ENCODE data around the gene ELP2. TPM values are rescaled to one million over a fixed set of nuclear protein-coding genes. Genes with fewer than 3 reads are reported as not detected.

Gene ELP2
- total and polyA plus RNA-seq, 2 donors (not counting 3 experiments of a cell fraction or from before 2014, with no cell fraction given): 37.8 to 90.5 TPM

GRCh38 chr18:36120297-36120696 lies 9.4 kb upstream of the ELP2 start:
- no peaks in the 10 kb centered on the region for H4K20me1 ChIP-seq (replicated peaks; ENCODE audit: control insufficient read depth, extremely low read depth, insufficient read depth, low read length)
- POLR2A ChIA-PET: interaction anchor here (0.6 kb wide), 1 partner anchor 42 kb away, joined by 4 read pairs; no protein-coding TSS in a partner anchor
- H3K27me3 ChIP-seq (ENCODE audit: control insufficient read depth in 2 of 2, insufficient read depth in 2 of 2, low read length in 2 of 2): no peaks in the 10 kb centered on the region
- H3K4me2 ChIP-seq (ENCODE audit: insufficient read depth, low read length): no peak overlapping the region
- intact Hi-C loops (cut with micrococcal nuclease) (no loop called here), dilution Hi-C loops (cut with MboI; ENCODE audit: extremely low pct_ligation_motif_present, low sequenced_read_pairs) (no loop called here)
- no peaks in the 10 kb centered on the region for H3K79me2 ChIP-seq (ENCODE audit: control insufficient read depth, insufficient read depth, low read length)
- no peak for FAIRE-seq
- no peaks in the 10 kb centered on the region for H3K4me1 ChIP-seq (ENCODE audit: control insufficient read depth, extremely low read depth, insufficient read depth, low read length)
- DNase-seq (ENCODE audit: low read depth, low spot score): no peak
- H3K36me3 ChIP-seq (ENCODE audit: control insufficient read depth in 2 of 2, extremely low read depth in 1 of 2, insufficient read depth in 2 of 2, low read length in 2 of 2): peaks cover 5 to 11% of the 10 kb centered on the region in 2 experiments
- H3K9me3 ChIP-seq (replicated peaks; ENCODE audit: control insufficient read depth, insufficient read depth, low read length): no peaks in the 10 kb centered on the region
- CTCF ChIA-PET: interaction anchor here (1.7 to 2.8 kb wide), 3 partner anchors 9 to 164 kb away, joined by 6 to 14 read pairs (median 6); partner anchors contain the start of gene SLC39A6
- H3K27ac ChIP-seq (ENCODE audit: insufficient read depth, low read depth, low read length): no peak overlapping the region
- no peak overlapping the region for H2AFZ ChIP-seq (ENCODE audit: low read depth, low read length)
- no TSS peak for BruUV-seq (replicated peaks)
- no peaks in the 10 kb centered on the region for H3K9me1 ChIP-seq (replicated peaks; ENCODE audit: control insufficient read depth, extremely low read depth, insufficient read depth, low read length)
- H3K9ac ChIP-seq (replicated peaks; ENCODE audit: extremely low read depth, insufficient read depth, low read length): no peak overlapping the region
- no peak overlapping the region for H3K4me3 ChIP-seq (replicated peaks in 1 of 3; ENCODE audit: insufficient read depth in 1 of 3, low read depth in 1 of 3, low read length in 3 of 3)
- no peak for TF ChIP-seq JUN (IDR thresholded peaks at IDR 0.05; ENCODE audit: borderline replicate concordance, insufficient read depth, insufficient read length, low read depth)
- no peak for TF ChIP-seq GATA2 (IDR thresholded peaks at IDR 0.05; ENCODE audit: insufficient read depth, insufficient read length, low read depth, low read length)

GRCh38 chr18:36124841-36125240 lies 4.9 kb upstream of the ELP2 start:
- Histone ChIP-seq H4K20me1 (replicated peaks; ENCODE audit: control insufficient read depth, extremely low read depth, insufficient read depth, low read length) (no peaks in the 10 kb centered on the region), H2AFZ (ENCODE audit: low read depth, low read length) (no peak overlapping the region), H3K4me3 (replicated peaks in 1 of 3; ENCODE audit: insufficient read depth in 1 of 3, low read depth in 1 of 3, low read length in 3 of 3) (no peak overlapping the region), H3K4me1 (ENCODE audit: control insufficient read depth, extremely low read depth, insufficient read depth, low read length) (peaks cover 8% of the 10 kb centered on the region), H3K79me2 (ENCODE audit: control insufficient read depth, insufficient read depth, low read length) (peaks cover 9% of the 10 kb centered on the region), H3K27me3 (ENCODE audit: control insufficient read depth in 2 of 2, insufficient read depth in 2 of 2, low read length in 2 of 2) (no peaks in the 10 kb centered on the region), H3K4me2 (ENCODE audit: insufficient read depth, low read length) (no peak overlapping the region), H3K27ac (ENCODE audit: insufficient read depth, low read depth, low read length) (no peak overlapping the region), H3K9ac (replicated peaks; ENCODE audit: extremely low read depth, insufficient read depth, low read length) (no peak overlapping the region), H3K9me1 (replicated peaks; ENCODE audit: control insufficient read depth, extremely low read depth, insufficient read depth, low read length) (no peaks in the 10 kb centered on the region), H3K9me3 (replicated peaks; ENCODE audit: control insufficient read depth, insufficient read depth, low read length) (no peaks in the 10 kb centered on the region), H3K36me3 (ENCODE audit: control insufficient read depth in 2 of 2, extremely low read depth in 1 of 2, insufficient read depth in 2 of 2, low read length in 2 of 2) (peaks cover 5 to 11% of the 10 kb centered on the region in 2 experiments)
- DNase-seq (ENCODE audit: low read depth, low spot score) (no peak), FAIRE-seq (no peak)
- TF ChIP-seq GATA2 (IDR thresholded peaks at IDR 0.05; ENCODE audit: insufficient read depth, insufficient read length, low read depth, low read length) (no peak), CTCF (IDR thresholded peaks at IDR 0.05; ENCODE audit: extremely low read depth in 1 of 2, insufficient read depth in 1 of 2, low read depth in 1 of 2, low read length in 2 of 2) (no peak), JUN (IDR thresholded peaks at IDR 0.05; ENCODE audit: borderline replicate concordance, insufficient read depth, insufficient read length, low read depth) (no peak), POLR2A (IDR thresholded peaks at IDR 0.05; ENCODE audit: low read depth, low read length) (no peak), MAX (IDR thresholded peaks at IDR 0.05; ENCODE audit: insufficient read depth, insufficient read length) (no peak), POLR2AphosphoS5 (IDR thresholded peaks at IDR 0.05; ENCODE audit: insufficient read depth, low read depth, low read length) (no peak), FOS (IDR thresholded peaks at IDR 0.05; ENCODE audit: borderline replicate concordance, insufficient read depth, low read length) (no peak), MYC (IDR thresholded peaks at IDR 0.05; ENCODE audit: low read depth, low read length) (no peak)
- ChIA-PET POLR2A (no interaction called here), CTCF (interaction anchor here (0.6 kb wide), 1 partner anchor 370 kb away, joined by 3 read pairs; no protein-coding TSS in a partner anchor)
- BruUV-seq (replicated peaks): no TSS peak
- intact Hi-C loops (cut with micrococcal nuclease) (loop anchor here (5.0 kb wide), 2 partner anchors 172 to 883 kb away; partner anchors contain the start of genes FHOD3 and ZNF397), dilution Hi-C loops (cut with MboI; ENCODE audit: extremely low pct_ligation_motif_present, low sequenced_read_pairs) (no loop called here)
